Measurements from ENCODE around the gene HELZ. TPM values are rescaled to one million over a fixed set of nuclear protein-coding genes. Genes with fewer than 3 reads are reported as not detected.

HELZ gene
- total and polyA plus RNA-seq, 2 donors (not counting 3 experiments of a cell fraction or from before 2014, with no cell fraction given): 8.0 to 47.3 TPM

DNA sequence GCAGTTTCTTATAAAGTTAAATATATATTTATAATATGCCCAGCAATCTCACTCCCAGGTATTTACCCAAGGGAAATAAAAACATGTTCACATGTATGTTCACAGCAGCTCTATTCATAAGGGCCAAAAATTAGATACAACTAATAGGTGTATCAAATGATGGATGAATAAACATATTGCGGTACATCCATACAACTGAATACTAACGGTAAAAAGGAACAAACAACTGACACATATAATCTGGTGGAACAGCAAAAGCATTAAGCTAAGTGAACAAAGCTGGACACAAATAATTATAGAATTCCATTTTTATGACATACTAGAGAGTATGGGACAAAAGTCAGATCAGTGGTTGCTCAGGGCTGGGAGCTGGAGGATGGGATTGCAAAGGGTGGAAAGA lies 125.9 kb downstream of the HELZ start:
- H3K4me1 ChIP-seq (ENCODE audit: control insufficient read depth, extremely low read depth, insufficient read depth, low read length): no peaks in the 10 kb centered on the region
- H3K9me3 ChIP-seq (replicated peaks; ENCODE audit: control insufficient read depth, insufficient read depth, low read length): no peaks in the 10 kb centered on the region
- DNase-seq (ENCODE audit: low read depth, low spot score) (no peak), FAIRE-seq (no peak)
- no peaks in the 10 kb centered on the region for H3K27me3 ChIP-seq (ENCODE audit: control insufficient read depth in 2 of 2, insufficient read depth in 2 of 2, low read length in 2 of 2)
- ChIA-PET CTCF (interaction anchor here (1.3 kb wide), 1 partner anchor 14 kb away, joined by 3 read pairs; no protein-coding TSS in a partner anchor), POLR2A (no interaction called here)
- no peak overlapping the region for H3K9ac ChIP-seq (replicated peaks; ENCODE audit: extremely low read depth, insufficient read depth, low read length)
- intact Hi-C loops (cut with micrococcal nuclease) (loop anchor here (10.0 kb wide), 1 partner anchor 166 kb away; no protein-coding TSS in a partner anchor), dilution Hi-C loops (cut with MboI; ENCODE audit: extremely low pct_ligation_motif_present, low sequenced_read_pairs) (no loop called here)
- no peak overlapping the region for H3K27ac ChIP-seq (ENCODE audit: insufficient read depth, low read depth, low read length)
- H3K79me2 ChIP-seq (ENCODE audit: control insufficient read depth, insufficient read depth, low read length): no peaks in the 10 kb centered on the region
- no peaks in the 10 kb centered on the region for H3K9me1 ChIP-seq (replicated peaks; ENCODE audit: control insufficient read depth, extremely low read depth, insufficient read depth, low read length)
- no peak overlapping the region for H2AFZ ChIP-seq (ENCODE audit: low read depth, low read length)
- no peak overlapping the region for H3K4me3 ChIP-seq (replicated peaks in 1 of 3; ENCODE audit: insufficient read depth in 1 of 3, low read depth in 1 of 3, low read length in 3 of 3)
- H3K4me2 ChIP-seq (ENCODE audit: insufficient read depth, low read length): no peak overlapping the region
- no peaks in the 10 kb centered on the region for H4K20me1 ChIP-seq (replicated peaks; ENCODE audit: control insufficient read depth, extremely low read depth, insufficient read depth, low read length)
- peaks cover 0 to 10% of the 10 kb centered on the region in 2 experiments for H3K36me3 ChIP-seq (ENCODE audit: control insufficient read depth in 2 of 2, extremely low read depth in 1 of 2, insufficient read depth in 2 of 2, low read length in 2 of 2)
- TF ChIP-seq EZH2 (IDR thresholded peaks at IDR 0.05; ENCODE audit: borderline replicate concordance, low read depth, low read length, severe bottlenecking) (no peak), FOS (IDR thresholded peaks at IDR 0.05; ENCODE audit: borderline replicate concordance, insufficient read depth, low read length) (no peak), CTCF (IDR thresholded peaks at IDR 0.05; ENCODE audit: extremely low read depth in 1 of 2, insufficient read depth in 1 of 2, low read depth in 1 of 2, low read length in 2 of 2) (no peak), POLR2A (IDR thresholded peaks at IDR 0.05; ENCODE audit: low read depth, low read length) (no peak), POLR2AphosphoS5 (IDR thresholded peaks at IDR 0.05; ENCODE audit: insufficient read depth, low read depth, low read length) (no peak), MYC (IDR thresholded peaks at IDR 0.05; ENCODE audit: low read depth, low read length) (no peak), JUN (IDR thresholded peaks at IDR 0.05; ENCODE audit: borderline replicate concordance, insufficient read depth, insufficient read length, low read depth) (no peak), GATA2 (IDR thresholded peaks at IDR 0.05; ENCODE audit: insufficient read depth, insufficient read length, low read depth, low read length) (no peak)
- TF ChIP-seq, protein P1, sequence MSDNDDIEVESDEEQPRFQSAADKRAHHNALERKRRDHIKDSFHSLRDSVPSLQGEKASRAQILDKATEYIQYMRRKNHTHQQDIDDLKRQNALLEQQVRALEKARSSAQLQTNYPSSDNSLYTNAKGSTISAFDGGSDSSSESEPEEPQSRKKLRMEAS (IDR thresholded peaks at IDR 0.05; ENCODE audit: insufficient read depth, insufficient read length): no peak
- no TSS peak for BruUV-seq (replicated peaks)
